Fibroblast of the aortic adventitia (primary cell): ENCODE measurements around the gene LHFPL2. TPM values are rescaled to one million over a fixed set of nuclear protein-coding genes. Genes with fewer than 3 reads are reported as not detected.

Source experiments
- DNase-seq: peaks from one replicate; pipeline ENCODE4 v3.0.0-alpha.2; 2010; ENCODE audit warnings: low read depth
- H3K4me3 ChIP-seq: 2 replicates; pipeline ENCODE4 v1.5.1; 2011; ENCODE audit warnings: low read depth, mild to moderate bottlenecking, control low read depth, low read length, moderate library complexity
- total RNA-seq: library from RNA; depleted of rRNA; stranded (reverse); fragments of >200 nt; gene quantifications from 2 replicates; pipeline ENCODE4 v1.2.3, GENCODE V29; 2012; ENCODE audit warnings: low replicate concordance
- TF ChIP-seq, protein P1 (sequence below): IDR thresholded peaks from 2 replicates; pipeline ENCODE4 v1.5.1; 2011; ENCODE audit warnings: mild to moderate bottlenecking, low read length, control low read depth, inconsistent platforms; ENCODE audit not compliant: insufficient read depth

Gene LHFPL2
- total RNA-seq, 1 donor = 81.2 TPM

- no peak overlapping the region for H3K4me3 ChIP-seq
- TF ChIP-seq, protein P1, sequence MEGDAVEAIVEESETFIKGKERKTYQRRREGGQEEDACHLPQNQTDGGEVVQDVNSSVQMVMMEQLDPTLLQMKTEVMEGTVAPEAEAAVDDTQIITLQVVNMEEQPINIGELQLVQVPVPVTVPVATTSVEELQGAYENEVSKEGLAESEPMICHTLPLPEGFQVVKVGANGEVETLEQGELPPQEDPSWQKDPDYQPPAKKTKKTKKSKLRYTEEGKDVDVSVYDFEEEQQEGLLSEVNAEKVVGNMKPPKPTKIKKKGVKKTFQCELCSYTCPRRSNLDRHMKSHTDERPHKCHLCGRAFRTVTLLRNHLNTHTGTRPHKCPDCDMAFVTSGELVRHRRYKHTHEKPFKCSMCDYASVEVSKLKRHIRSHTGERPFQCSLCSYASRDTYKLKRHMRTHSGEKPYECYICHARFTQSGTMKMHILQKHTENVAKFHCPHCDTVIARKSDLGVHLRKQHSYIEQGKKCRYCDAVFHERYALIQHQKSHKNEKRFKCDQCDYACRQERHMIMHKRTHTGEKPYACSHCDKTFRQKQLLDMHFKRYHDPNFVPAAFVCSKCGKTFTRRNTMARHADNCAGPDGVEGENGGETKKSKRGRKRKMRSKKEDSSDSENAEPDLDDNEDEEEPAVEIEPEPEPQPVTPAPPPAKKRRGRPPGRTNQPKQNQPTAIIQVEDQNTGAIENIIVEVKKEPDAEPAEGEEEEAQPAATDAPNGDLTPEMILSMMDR = no peak
- peak; percentile 83 for DNase-seq
These were observed 79.1 kb downstream of the LHFPL2 start for GRCh38 chr5:78569441-78569840.

DNA sequence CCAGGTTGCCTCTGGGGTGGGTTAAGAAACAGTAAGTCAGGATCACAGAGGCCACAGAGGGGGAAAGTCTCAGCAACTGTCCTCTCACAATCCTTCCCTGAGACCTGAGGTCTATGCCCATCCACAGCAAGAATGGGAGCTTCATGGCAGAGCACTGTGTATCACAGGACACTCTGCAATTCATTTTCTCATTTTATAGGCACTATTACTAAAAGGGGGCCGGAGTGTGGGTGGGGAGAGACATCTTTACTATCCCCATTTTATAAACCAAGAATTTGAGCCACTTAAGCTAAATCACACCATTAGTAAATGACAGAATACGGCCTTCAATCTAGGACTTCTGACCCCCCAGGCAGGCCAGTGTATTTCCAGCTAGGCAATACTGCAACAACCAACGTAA is 79.9 kb downstream of the LHFPL2 start:
- TF ChIP-seq, protein P1 = no peak
- H3K4me3 ChIP-seq = no peak overlapping the region
- DNase-seq = no peak

DNA sequence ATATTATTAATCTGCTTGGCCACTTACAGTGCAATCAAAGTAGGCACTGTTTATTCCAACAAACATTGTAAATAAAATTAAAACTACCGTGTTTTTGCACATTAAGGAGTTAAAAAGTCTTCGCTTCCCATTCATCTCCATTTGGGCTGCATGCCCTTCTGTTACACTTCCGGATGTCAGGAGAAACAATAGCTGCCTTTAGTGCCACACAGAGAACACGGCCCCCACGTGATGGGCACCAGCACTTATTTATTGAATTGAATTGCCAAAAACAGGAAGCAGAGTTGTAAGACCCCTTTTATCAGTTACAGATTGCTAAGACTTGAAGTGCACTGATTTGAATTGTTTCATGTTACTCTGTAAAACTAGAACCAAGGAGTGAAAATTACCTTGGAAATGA is 80.4 kb downstream of the LHFPL2 start:
- no peak overlapping the region for H3K4me3 ChIP-seq
- DNase-seq = no peak
- TF ChIP-seq, protein P1 = no peak

DNA sequence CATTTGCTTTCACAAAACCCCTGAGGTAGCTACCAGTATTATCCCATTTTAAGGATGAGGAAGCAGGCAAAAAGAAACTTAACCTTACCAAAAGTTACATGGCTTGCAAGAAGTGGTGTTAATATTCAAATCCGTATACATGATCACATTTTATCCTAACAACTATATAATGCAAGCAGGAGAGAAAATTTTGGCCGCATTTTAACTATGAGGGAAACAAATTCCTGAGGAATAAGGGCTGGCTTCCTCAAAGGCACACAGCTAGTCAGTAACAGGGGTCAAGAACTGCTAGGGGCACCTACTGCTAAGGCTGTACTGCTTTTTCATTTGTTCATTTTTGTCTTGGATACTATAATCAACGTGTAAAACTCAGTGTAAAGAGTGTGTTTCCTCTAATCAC is 81.0 kb downstream of the LHFPL2 start:
- TF ChIP-seq, protein P1 = no peak
- DNase-seq = no peak
- H3K4me3 ChIP-seq = no peak overlapping the region

DNA sequence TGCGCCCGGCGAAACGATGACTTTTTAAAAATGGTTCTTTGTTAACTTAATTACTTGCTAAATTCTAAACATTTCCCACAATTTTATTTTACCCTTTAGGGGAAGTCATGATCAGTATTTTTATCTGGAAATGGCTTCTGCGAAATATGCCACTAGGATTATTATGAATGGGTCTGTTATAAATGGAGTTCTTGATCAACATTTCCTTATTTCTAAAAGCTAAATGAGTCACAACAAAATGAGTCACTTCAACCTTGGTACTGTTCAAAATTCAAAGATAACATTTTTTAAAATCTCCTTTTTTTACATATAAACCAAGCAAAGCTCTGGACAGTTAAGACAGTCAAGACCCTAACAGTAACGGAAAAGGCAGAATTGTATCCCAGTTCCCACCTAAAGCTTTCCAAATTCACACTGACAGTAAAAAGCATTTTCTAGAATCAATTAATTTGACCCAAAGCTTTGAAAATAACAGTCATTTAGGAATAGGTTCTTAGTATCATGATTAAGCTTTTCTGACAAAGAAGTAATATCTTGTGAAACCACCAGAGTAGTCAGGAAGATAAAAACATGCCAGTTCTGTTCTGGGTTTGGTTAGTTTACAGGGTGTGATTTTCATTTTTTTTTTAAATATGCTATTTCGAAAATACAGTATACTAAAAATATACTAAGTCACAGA is 81.7 kb downstream of the LHFPL2 start:
- TF ChIP-seq, protein P1 = no peak
- DNase-seq = peak; percentile 67
- no peak overlapping the region for H3K4me3 ChIP-seq

GRCh38 chr5:78565395-78565794 is 83.2 kb downstream of the LHFPL2 start:
- no peak overlapping the region for H3K4me3 ChIP-seq
- DNase-seq = no peak
- TF ChIP-seq, protein P1 = no peak

- TF ChIP-seq, protein P1 = no peak
- no peak for DNase-seq
- H3K4me3 ChIP-seq = no peak overlapping the region
These were observed 85.0 kb downstream of the LHFPL2 start for GRCh38 chr5:78563621-78564020.
